GM23338 (cell line): ENCODE results near the gene WEE2.

Experiments
- EZH2 ChIP-seq: fragments of 200-600 bp; sonication (generic); IDR thresholded peaks from one replicate; pipeline ENCODE4 v1.8.0; 2017; ENCODE audit warnings: antibody characterized with exemption, mild to moderate bottlenecking, low read depth; ENCODE audit not compliant: unreplicated experiment
- EZH2phosphoT487 ChIP-seq: fragments of 200-600 bp; sonication (generic); IDR thresholded peaks from one replicate; pipeline ENCODE4 v1.8.1; 2018; ENCODE audit warnings: antibody characterized with exemption; ENCODE audit not compliant: unreplicated experiment
- NANOG ChIP-seq: IDR thresholded peaks from 2 replicates; pipeline ENCODE4 v1.6.1; 2016; ENCODE audit warnings: antibody characterized with exemption, borderline replicate concordance
- POLR2AphosphoS5 ChIP-seq: IDR thresholded peaks from 2 replicates; pipeline ENCODE4 v1.6.1; 2016; ENCODE audit warnings: antibody characterized with exemption, low read depth
- TF ChIP-seq, protein P1 (sequence below), 2 experiments: fragments of 200-600 bp in 1 of 2; sonication (generic) in 1 of 2; conservative IDR thresholded peaks; 2 replicates each; pipeline versions ENCODE4 v1.5.1 to v1.6.1; 2016 to 2017; ENCODE audit warnings: antibody characterized with exemption in 2 of 2, low read depth in 2 of 2, mild to moderate bottlenecking in 2 of 2, moderate library complexity in 1 of 2

DNA sequence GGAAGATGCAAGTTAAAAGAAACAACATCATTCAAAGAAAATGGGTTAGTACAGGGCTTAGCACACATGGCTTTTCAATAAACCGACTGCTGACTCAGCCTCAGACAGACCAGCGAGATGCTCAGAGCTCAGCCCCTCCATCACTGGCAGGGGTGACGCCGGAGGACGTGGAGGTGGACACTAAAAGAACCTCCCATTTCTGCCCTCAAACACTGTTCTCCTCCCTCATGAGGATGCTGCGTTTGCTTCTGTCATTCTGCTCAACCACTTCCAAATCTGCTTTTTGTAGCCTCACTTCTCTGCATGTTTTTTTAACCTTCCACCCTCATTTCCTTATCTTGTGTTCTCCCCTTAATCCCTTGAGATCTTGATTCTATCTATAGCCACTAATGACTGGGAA lies 21.5 kb upstream of the WEE2 start:
- TF ChIP-seq, protein P1, sequence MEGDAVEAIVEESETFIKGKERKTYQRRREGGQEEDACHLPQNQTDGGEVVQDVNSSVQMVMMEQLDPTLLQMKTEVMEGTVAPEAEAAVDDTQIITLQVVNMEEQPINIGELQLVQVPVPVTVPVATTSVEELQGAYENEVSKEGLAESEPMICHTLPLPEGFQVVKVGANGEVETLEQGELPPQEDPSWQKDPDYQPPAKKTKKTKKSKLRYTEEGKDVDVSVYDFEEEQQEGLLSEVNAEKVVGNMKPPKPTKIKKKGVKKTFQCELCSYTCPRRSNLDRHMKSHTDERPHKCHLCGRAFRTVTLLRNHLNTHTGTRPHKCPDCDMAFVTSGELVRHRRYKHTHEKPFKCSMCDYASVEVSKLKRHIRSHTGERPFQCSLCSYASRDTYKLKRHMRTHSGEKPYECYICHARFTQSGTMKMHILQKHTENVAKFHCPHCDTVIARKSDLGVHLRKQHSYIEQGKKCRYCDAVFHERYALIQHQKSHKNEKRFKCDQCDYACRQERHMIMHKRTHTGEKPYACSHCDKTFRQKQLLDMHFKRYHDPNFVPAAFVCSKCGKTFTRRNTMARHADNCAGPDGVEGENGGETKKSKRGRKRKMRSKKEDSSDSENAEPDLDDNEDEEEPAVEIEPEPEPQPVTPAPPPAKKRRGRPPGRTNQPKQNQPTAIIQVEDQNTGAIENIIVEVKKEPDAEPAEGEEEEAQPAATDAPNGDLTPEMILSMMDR (conservative IDR thresholded peaks at IDR 0.05; ENCODE audit: low read depth in 2 of 2) = no peak
- TF ChIP-seq EZH2phosphoT487 (no peak), EZH2 (no peak), POLR2AphosphoS5 (no peak), NANOG (no peak)
